IgD-negative memory B cell (primary cell): ENCODE data around the gene SLC25A31. TPM values are rescaled to one million over a fixed set of nuclear protein-coding genes. Genes with fewer than 3 reads are reported as not detected.

Source experiments
- H3K27ac Mint-ChIP-seq, 3 donors: one replicate each; pipeline ENCODE4 v1.8.0; 2020 to 2022; ENCODE audit warnings: mild to moderate bottlenecking in 3 of 3, mixed read lengths in 3 of 3, moderate library complexity in 1 of 3
- H3K27me3 Mint-ChIP-seq: one replicate; pipeline ENCODE4 v1.8.0; 2021; ENCODE audit warnings: mixed read lengths
- H3K36me3 Mint-ChIP-seq: one replicate; pipeline ENCODE4 v1.8.0; 2020; ENCODE audit warnings: mild to moderate bottlenecking, mixed read lengths
- H3K4me1 Mint-ChIP-seq, 3 donors: one replicate each; pipeline ENCODE4 v1.8.0; 2020 to 2022; ENCODE audit warnings: mixed read lengths in 3 of 3, mild to moderate bottlenecking in 1 of 3
- H3K4me3 Mint-ChIP-seq, 4 donors: one replicate each; pipeline ENCODE4 v1.8.0; 2020 to 2022; ENCODE audit warnings: mild to moderate bottlenecking in 4 of 4, mixed read lengths in 4 of 4, moderate library complexity in 3 of 4
- H3K9me3 Mint-ChIP-seq, 3 donors: one replicate each; pipeline ENCODE4 v1.8.0; 2020 to 2021; ENCODE audit warnings: mixed read lengths in 3 of 3, mild to moderate bottlenecking in 1 of 3
- polyA plus RNA-seq: library from polyadenylated mRNA; unstranded; fragments of 300-500 nt; fragmentation: Illumina TruSeq; gene quantifications from one replicate; pipeline ENCODE4 v1.2.3, GENCODE V29; 2021

The SLC25A31 gene
- not detected for polyA plus RNA-seq

DNA sequence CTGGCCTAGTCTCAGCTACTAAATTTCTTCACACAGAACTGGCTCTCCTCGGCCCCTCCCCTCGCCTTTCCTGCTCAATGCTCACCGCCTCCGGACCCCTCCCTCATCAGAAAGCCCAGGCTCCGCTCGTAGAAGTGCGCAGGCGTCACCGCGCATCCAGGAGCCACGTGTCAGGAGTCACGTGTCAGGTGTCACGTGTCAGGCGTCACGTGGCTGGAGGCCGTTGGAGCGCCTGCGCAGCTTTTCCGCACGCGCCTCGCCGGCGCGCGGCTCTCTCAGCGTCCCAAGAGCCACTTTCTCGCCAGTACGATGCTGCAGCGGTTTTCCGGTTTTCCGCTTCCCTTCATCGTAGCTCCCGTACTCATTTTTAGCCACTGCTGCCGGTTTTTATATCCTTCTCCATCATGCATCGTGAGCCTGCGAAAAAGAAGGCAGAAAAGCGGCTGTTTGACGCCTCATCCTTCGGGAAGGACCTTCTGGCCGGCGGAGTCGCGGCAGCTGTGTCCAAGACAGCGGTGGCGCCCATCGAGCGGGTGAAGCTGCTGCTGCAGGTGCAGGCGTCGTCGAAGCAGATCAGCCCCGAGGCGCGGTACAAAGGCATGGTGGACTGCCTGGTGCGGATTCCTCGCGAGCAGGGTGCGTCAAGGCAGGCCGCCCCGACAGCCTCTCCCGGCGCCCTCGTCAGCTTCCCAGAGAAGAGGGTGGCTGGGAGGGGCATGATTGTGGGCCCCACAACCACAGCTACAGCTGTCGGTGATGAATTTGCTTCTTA lies at the start of gene SLC25A31:
Gene SLC25A31 (plus strand): TSS at position 259 of the 772 bp plus-strand sequence. CDS start 146 bp downstream, at position 405.
- Mint-ChIP-seq H3K9me3 (no peaks in the 10 kb centered on the region), H3K36me3 (no peaks in the 10 kb centered on the region), H3K27me3 (peaks cover 1% of the 10 kb centered on the region), H3K27ac (no peak within 1 kb of the TSS), H3K4me1 (peaks cover 0 to 1% (median 0%) of the 10 kb centered on the region in 3 donors), H3K4me3 (no peak within 1 kb of the TSS)

DNA sequence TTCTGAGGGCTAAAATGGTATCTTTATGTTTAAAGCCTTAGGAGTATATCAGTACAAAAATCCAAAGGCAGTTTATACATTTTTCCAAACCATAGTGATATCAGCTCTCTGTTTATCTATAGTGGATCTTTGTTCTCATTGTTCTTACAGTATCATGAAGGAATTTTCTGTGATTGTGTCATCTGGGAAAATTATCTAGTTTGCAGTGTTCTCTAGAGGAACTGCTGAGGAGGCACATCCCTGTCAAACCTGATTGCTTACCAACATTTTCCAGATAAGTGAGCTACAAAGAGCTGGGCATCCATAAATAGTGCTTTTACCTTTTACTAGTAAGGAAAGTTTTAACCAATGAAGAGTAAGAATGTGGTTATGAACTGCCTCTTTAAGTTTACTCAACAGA lies 44.9 kb upstream of the SLC25A31 start:
- Mint-ChIP-seq H3K4me3 (no peak overlapping the region), H3K9me3 (peaks cover 0 to 1% (median 0%) of the 10 kb centered on the region in 3 donors), H3K27ac (no peak overlapping the region)

DNA sequence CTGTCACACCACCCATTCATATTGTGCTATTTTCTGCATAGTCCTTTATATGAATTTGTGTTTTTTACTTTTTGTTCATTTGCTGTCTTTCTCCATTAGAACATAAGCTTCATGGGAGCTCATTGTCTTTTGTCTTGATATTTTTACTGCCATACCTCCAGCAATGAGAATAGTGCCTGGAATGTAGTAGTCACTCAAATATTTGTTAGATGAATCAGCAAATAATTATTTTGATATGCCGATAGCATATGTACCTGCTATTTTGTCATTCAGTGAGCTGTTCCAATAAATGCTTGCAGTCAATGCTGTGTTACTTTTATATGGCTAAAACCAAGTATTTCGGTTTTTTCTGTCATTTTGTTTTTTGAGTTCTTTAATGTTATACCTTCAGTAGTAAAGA lies 43.5 kb upstream of the SLC25A31 start:
- Mint-ChIP-seq H3K27ac (no peak overlapping the region), H3K9me3 (peaks cover 0 to 1% (median 0%) of the 10 kb centered on the region in 3 donors), H3K36me3 (peaks cover 1% of the 10 kb centered on the region), H3K4me1 (no peaks in the 10 kb centered on the region), H3K27me3 (no peaks in the 10 kb centered on the region), H3K4me3 (no peak overlapping the region)

More for the DNA sequence above, 44.9 kb upstream of the SLC25A31 start:
- no peaks in the 10 kb centered on the region for H3K4me1 Mint-ChIP-seq
- no peaks in the 10 kb centered on the region for H3K27me3 Mint-ChIP-seq
- peaks cover 1% of the 10 kb centered on the region for H3K36me3 Mint-ChIP-seq

DNA sequence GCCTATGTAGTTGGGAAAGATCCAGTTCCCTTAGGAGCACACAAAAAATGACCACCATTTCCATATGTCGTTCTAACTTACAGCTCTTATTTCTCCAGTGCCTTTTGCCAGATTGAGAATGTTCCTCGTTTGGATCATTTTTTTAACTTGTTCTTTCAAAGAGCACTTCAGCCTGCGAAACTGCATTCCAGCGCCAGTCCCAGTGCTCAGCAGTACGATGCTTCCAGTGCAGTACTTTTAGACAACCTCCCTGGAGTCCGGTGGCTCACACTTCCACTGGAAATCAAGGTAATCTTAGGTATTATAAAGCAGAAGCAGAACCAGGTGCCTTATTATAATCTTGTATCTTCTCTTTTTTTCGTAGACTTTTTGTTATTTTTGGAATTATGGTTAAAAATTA lies 42.6 kb upstream of the SLC25A31 start:
- H3K4me1 Mint-ChIP-seq = no peaks in the 10 kb centered on the region
- H3K4me3 Mint-ChIP-seq = no peak overlapping the region
- peaks cover 0 to 1% (median 0%) of the 10 kb centered on the region in 3 donors for H3K9me3 Mint-ChIP-seq
- no peaks in the 10 kb centered on the region for H3K27me3 Mint-ChIP-seq
- H3K36me3 Mint-ChIP-seq = peaks cover 1% of the 10 kb centered on the region
- no peak overlapping the region for H3K27ac Mint-ChIP-seq

DNA sequence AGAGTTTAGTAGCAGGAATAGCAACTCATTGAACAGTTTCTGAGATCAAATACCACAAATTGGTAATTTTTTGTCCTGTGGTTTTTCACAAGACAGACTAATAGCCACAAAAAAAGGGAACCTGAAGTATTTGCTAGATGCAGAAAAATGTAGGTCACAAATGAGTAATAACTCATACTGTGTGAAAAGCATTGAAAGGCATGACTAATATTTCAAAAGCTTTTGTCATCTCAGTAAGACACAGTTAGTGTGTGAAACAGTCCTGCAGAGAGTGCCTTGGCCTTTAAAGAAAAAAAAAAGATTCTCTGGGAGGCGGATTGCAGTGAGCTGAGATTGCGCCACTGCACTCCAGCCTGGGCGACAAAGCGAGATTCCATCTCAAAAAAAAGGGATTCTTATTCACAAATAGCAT lies 31.4 kb upstream of the SLC25A31 start:
- Mint-ChIP-seq H3K9me3 (peaks cover 5 to 8% (median 6%) of the 10 kb centered on the region in 3 donors), H3K27ac (no peak overlapping the region), H3K36me3 (no peaks in the 10 kb centered on the region), H3K27me3 (peaks cover 9% of the 10 kb centered on the region), H3K4me1 (no peaks in the 10 kb centered on the region), H3K4me3 (no peak overlapping the region)

DNA sequence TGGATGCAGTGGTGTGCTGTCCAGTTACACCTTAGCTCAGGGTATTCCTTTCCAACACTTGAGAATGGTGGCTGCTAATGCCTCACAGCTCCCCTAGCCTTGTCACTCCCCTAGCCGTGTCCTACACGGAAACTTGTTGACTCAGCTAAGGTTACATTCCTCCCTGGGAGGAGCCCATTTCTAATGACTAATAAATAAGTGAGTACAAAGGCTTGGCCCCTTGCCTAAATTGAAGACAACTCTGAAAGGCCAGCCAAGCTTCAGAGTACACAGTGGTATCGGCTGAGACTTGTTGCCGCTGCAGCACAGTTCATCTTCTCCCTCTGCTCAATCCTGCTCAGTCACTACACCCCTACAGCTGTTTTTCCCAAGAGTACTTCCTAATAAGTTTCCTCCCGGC lies 21.2 kb upstream of the SLC25A31 start:
- Mint-ChIP-seq H3K27ac (no peak overlapping the region), H3K36me3 (no peaks in the 10 kb centered on the region), H3K9me3 (peaks cover 0 to 3% (median 0%) of the 10 kb centered on the region in 3 donors), H3K4me3 (no peak overlapping the region), H3K4me1 (no peaks in the 10 kb centered on the region), H3K27me3 (peaks cover 6% of the 10 kb centered on the region)

DNA sequence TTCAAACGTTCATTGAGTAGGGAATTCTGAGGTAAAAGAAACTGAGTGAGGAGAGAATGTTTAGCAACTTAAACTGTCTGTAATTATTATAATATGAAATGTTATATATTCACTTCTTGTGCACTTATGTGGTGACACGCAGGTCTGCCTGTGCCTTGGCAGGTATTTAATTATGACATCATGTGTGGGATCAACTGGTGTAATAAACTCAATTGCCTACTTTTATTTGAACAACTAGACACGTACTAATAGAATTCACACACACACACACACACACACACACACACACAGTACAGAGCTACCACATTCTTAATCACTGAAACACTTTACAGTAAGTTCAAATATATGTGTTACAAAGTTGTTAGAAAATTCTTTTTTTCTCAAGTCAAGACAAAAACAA lies 20.7 kb upstream of the SLC25A31 start:
- no peak overlapping the region for H3K4me3 Mint-ChIP-seq
- peaks cover 6% of the 10 kb centered on the region for H3K27me3 Mint-ChIP-seq
- no peak overlapping the region for H3K27ac Mint-ChIP-seq
- peaks cover 0 to 3% (median 0%) of the 10 kb centered on the region in 3 donors for H3K9me3 Mint-ChIP-seq
- H3K4me1 Mint-ChIP-seq = no peaks in the 10 kb centered on the region
- no peaks in the 10 kb centered on the region for H3K36me3 Mint-ChIP-seq

DNA sequence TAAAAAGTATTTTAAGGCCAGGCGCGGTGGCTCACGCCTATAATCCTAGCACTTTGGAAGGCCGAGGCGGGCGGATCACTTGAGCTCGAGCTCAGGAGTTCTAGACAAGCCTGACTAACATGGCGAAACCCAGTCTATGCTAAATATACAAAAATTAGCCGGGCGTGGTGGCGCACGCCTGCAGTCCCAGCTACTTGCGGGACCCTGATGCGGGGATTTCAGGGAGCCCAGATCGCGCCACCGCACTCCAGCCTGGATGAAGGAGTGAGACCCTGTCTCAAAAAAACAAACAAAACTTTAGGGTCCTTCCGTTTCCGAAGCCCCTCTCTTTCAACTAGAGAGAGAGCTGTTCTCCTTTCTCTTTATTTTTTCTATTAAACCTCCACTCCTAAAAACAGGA lies 1.2 kb downstream of the SLC25A31 start:
- H3K9me3 Mint-ChIP-seq = no peaks in the 10 kb centered on the region
- peaks cover 0 to 1% (median 0%) of the 10 kb centered on the region in 3 donors for H3K4me1 Mint-ChIP-seq
- no peak overlapping the region for H3K27ac Mint-ChIP-seq
- no peak overlapping the region for H3K4me3 Mint-ChIP-seq
- peaks cover 1% of the 10 kb centered on the region for H3K27me3 Mint-ChIP-seq
- no peaks in the 10 kb centered on the region for H3K36me3 Mint-ChIP-seq

DNA sequence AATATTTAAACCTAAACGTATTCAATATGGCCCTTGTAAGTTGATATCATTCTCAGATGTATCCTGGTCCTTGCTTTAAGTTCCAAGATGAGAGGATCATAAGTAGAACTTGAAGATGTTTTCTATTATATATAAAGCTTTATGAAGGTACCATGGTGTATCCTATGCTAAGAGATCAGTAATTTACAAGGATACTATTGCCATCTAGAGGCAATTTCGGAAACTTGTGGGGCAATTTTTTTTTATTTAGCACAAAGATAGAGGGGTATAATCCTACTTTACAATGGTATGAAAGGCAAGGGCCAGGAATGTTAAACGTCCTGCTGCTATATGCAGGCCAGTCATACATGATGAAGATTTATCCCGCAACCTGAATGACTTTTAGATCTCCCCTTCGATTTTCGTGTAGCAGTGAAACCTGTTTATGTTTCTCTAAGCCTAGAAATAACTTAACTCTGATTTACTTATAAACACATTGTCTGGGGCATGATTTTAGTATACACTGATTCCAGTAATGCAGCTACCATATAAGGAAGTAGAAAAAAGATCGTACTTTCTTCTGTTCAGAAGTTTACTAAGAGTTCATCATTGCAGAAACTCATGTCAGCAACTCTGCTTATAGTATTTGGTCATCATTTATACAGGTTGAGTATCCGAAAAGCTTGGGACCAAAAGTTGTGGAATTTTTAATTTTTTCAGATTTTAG lies 2.6 kb downstream of the SLC25A31 start:
- Mint-ChIP-seq H3K36me3 (no peaks in the 10 kb centered on the region), H3K9me3 (no peaks in the 10 kb centered on the region), H3K4me1 (peaks cover 0 to 1% (median 0%) of the 10 kb centered on the region in 3 donors), H3K4me3 (no peak overlapping the region), H3K27ac (no peak overlapping the region), H3K27me3 (no peaks in the 10 kb centered on the region)

DNA sequence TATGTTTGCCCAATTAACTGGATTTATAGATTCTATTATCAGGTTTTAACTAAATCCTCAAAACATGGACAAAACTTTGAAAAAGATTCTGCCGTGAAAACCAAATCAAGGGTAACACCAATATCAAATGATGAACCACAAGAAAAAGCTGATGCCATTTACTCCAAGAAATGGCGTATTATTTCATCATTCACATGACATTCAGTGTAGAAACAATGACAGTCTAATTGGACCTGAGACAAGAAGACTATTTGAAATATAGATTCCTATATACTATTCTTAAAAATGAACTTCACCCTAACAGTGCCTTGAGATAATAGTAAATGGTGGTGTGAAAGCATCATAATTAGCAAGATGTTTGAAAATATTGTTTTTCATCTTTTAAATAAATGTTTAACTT lies 4.8 kb downstream of the SLC25A31 start:
- Mint-ChIP-seq H3K4me1 (peaks cover 0 to 1% (median 0%) of the 10 kb centered on the region in 3 donors), H3K36me3 (no peaks in the 10 kb centered on the region), H3K9me3 (no peaks in the 10 kb centered on the region), H3K27ac (no peak overlapping the region), H3K4me3 (no peak overlapping the region), H3K27me3 (peaks cover 2% of the 10 kb centered on the region)

DNA sequence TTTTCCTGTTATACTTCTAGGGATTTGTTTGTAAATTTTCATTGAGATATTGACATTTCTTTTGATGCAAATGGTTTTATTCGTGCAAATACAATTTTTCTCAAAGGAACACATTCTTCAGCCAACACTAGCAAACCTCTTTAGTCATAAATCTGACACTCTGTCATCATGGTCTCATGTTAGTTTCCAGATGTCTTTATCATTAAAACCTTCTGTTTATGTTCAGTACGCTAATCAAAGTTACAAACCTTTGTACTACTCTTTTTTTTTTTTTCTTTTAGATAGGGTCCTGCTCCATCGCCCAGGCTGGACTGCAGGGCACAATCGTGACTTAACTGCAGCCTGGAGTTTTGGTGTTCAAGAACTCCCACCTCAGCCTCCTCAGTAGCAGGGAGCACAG lies 7.1 kb downstream of the SLC25A31 start:
- H3K4me3 Mint-ChIP-seq = no peak overlapping the region
- no peaks in the 10 kb centered on the region for H3K36me3 Mint-ChIP-seq
- peaks cover 2% of the 10 kb centered on the region for H3K27me3 Mint-ChIP-seq
- H3K4me1 Mint-ChIP-seq = peaks cover 0 to 1% (median 0%) of the 10 kb centered on the region in 3 donors
- H3K9me3 Mint-ChIP-seq = peaks cover 3 to 8% (median 5%) of the 10 kb centered on the region in 3 donors
- H3K27ac Mint-ChIP-seq = no peak overlapping the region

DNA sequence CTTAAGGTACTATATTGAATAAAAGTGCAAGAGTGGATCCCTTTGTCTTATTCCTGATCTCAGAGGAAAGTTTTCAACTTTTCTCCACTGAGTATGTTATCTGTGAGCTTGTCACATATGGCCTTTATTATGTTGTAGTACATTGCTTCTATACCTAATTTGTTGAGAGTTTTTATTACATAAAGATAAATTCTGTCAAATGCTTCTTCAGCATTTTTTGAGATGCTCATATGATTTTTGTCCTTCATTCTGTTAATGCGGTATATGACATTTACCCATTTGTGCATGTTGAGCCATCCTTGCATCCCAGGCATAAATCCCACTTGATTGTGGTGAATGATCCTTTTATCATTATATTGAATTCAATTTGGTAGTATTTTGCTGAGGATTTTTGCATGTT lies 11.0 kb downstream of the SLC25A31 start:
- Mint-ChIP-seq H3K4me1 (no peaks in the 10 kb centered on the region), H3K4me3 (no peak overlapping the region), H3K27me3 (peaks cover 2% of the 10 kb centered on the region), H3K36me3 (no peaks in the 10 kb centered on the region), H3K9me3 (peaks cover 7 to 13% (median 8%) of the 10 kb centered on the region in 3 donors), H3K27ac (no peak overlapping the region)

DNA sequence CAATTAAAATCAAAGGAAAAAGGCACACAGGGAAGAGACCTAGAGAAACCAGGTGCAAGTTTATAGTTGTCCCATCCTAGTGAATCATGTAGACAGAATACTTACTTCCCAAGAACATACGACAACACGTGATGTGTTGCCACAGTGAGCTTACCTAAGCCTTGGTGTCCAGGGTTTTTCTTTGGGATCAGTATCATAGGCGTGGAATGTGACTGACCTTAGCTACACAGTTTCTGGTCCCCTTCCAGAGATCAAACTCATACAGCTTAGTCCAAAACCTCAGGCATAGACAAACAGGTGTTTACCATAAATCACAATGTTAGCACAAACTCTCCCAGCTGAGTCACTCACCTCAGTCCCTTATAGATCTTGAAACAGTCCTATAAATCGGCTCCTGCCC lies 17.7 kb downstream of the SLC25A31 start:
- H3K4me1 Mint-ChIP-seq = no peaks in the 10 kb centered on the region
- H3K27ac Mint-ChIP-seq = no peak overlapping the region
- H3K4me3 Mint-ChIP-seq = no peak overlapping the region
- no peaks in the 10 kb centered on the region for H3K27me3 Mint-ChIP-seq
- no peaks in the 10 kb centered on the region for H3K36me3 Mint-ChIP-seq
- peaks cover 0 to 10% (median 2%) of the 10 kb centered on the region in 3 donors for H3K9me3 Mint-ChIP-seq

DNA sequence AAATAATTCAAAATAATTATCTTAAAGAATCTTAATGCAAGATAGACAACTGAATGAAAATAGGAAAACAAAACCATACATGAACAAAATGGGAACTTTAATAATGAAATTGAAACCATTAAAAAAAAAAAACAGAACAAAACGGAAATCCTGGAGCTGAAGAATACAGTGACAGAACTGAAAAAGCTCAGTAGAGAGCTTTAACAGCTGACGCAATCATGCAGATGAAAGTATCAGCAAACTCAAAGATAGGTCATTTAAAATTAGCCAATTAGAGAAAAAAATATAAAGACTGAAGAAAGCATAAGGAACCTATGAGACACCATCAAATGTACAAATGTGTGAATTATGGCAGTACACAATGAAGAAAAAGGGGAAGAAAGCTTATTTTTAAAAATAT lies 18.8 kb downstream of the SLC25A31 start:
- Mint-ChIP-seq H3K4me3 (no peak overlapping the region), H3K36me3 (no peaks in the 10 kb centered on the region), H3K27ac (no peak overlapping the region), H3K4me1 (no peaks in the 10 kb centered on the region), H3K9me3 (peaks cover 2 to 10% (median 7%) of the 10 kb centered on the region in 3 donors), H3K27me3 (peaks cover 3% of the 10 kb centered on the region)

DNA sequence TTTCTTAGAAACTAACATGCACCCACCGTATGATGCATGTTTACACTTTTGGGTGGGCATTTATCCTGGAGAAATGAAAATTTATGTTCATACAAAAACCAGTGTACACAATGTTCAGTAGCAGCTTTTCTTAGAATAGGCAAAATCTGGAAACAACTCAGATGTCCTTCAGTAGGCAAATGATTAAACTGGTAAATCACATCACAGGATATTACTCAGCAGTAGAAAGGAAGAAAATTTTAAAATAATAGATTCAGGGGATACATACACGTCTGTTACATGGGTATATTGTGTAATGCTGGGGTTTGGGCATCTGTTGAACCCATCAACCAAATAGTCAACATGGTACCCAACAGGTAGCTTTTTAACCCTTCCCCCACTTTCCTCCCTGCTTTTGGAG lies 26.7 kb downstream of the SLC25A31 start:
- peaks cover 0 to 2% (median 0%) of the 10 kb centered on the region in 3 donors for H3K4me1 Mint-ChIP-seq
- H3K27me3 Mint-ChIP-seq = peaks cover 8% of the 10 kb centered on the region
- H3K9me3 Mint-ChIP-seq = peaks cover 1 to 18% (median 5%) of the 10 kb centered on the region in 3 donors
- H3K4me3 Mint-ChIP-seq = no peak overlapping the region
- H3K27ac Mint-ChIP-seq = no peak overlapping the region
- no peaks in the 10 kb centered on the region for H3K36me3 Mint-ChIP-seq
